ENCODE results near the gene TMEM42. TPM values are rescaled to one million over a fixed set of nuclear protein-coding genes. Genes with fewer than 3 reads are reported as not detected.
"Not testable (repeated sequence)": the region's sequence is repeated elsewhere in the genome, so short reads cannot be mapped to it uniquely, and the experiment has no call there.

TMEM42 gene
- total RNA-seq: 10.1 TPM

- ATAC-seq: peak; percentile 96
Observed at GRCh38 chr3:44861412-44862225, at the start of gene TMEM42. TMEM42 (plus strand) TSS chr3:44861912; CDS start chr3:44861925, 13 bp downstream.

GRCh38 chr3:44814751-44815150 is 47.0 kb upstream of the TMEM42 start:
- ATAC-seq: no peak

GRCh38 chr3:44816334-44816733 is 45.4 kb upstream of the TMEM42 start:
- ATAC-seq: not testable (repeated sequence)

DNA sequence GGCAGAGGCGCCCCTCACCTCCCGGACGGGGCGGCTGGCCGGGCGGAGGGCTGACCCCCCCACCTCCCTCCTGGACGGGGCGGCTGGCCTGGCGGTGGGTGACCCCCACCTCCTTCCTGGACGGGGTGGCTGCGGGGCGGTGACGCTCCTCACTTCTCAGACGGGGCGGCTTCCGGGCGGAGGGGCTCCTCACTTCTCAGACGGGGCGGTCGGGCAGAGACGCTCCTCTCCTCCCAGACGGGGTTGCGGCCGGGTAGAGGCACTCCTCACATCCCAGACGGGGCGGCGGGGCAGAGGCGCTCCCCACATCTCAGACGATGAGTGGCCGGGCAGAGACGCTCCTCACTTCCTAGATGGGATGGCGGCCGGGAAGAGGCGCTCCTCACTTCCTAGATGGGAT is 40.5 kb upstream of the TMEM42 start:
- ATAC-seq: not testable (repeated sequence)

- ATAC-seq: no peak
Observed at GRCh38 chr3:44825264-44825925, 36.3 kb upstream of the TMEM42 start.

GRCh38 chr3:44827196-44827595 is 34.5 kb upstream of the TMEM42 start:
- ATAC-seq: no peak

DNA sequence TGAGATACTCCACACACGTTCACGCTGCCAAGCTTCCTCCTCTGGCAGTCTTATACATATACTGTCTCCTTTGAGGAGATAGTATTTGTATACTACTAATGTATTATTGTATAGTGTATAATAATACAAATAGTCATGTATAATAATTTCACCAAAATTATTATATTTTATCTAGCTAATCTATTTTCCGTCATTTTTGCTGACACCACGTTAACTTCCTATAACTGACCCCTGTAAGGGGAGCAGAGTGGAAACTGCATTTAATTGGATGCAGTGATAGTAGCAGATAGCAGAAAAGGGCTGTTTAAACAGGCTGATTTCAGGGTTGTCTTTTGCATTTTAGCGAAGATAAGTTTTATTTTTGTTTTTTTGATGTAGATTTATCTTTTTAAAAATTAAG is 30.5 kb upstream of the TMEM42 start:
- ATAC-seq: no peak

DNA sequence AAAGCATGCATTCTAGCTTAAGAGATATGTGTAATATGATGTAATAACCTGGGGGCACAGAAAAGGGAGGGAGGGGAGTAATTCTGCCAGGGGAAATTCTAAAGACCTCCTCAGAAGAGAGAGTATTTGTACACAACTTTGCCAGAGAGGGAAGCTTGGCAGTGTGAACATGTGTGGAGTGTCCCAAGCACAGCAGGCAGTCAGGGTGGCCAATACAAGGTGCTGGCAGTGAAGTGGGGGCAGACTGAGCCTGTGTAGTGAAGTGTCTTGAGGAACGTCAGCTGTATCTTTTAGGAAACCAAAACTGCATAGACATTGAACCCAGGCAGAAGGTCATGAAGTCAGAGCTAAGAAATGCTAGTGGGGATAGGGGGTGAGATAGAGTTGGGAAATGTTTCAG is 29.7 kb upstream of the TMEM42 start:
- no peak for ATAC-seq

GRCh38 chr3:44832965-44833364 is 28.7 kb upstream of the TMEM42 start:
- no peak for ATAC-seq

DNA sequence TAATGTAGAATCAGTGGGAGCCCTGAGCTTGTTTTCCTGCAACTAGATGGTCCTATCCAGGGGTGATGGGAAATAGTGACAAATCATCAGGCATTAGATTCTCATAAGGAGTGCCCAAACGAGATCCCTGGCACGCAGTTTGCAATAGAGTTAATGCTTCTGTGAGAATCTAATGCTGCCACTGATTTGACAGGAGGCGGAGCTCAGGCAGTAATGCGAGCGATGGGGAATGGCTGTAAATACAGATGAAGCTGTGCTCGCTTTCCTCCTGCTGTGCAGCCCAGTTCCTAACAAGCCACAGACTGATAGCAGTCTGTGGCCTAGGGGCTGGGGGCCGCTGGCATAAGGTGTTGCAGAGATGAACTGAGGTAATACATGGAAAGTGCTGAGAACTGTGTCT is 28.3 kb upstream of the TMEM42 start:
- no peak for ATAC-seq

DNA sequence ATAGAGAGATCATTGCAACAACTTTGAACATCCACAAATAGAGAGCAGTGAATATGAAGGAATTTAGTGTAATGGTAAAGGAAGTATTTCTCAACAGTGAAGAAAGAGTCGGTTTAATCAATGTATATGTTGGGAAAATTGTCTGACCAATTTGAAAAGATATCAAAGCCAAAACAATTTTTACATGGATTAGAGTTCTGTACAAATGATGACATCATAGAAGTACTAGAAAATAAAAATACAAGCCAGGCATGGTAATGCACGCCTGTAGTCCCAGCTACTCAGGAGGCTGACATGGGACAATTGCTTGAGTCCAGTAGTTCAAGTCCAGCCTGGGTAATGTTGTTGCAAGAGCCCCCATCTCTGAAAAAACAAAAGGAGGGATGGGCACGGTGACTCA is 26.0 kb upstream of the TMEM42 start:
- ATAC-seq: no peak

DNA sequence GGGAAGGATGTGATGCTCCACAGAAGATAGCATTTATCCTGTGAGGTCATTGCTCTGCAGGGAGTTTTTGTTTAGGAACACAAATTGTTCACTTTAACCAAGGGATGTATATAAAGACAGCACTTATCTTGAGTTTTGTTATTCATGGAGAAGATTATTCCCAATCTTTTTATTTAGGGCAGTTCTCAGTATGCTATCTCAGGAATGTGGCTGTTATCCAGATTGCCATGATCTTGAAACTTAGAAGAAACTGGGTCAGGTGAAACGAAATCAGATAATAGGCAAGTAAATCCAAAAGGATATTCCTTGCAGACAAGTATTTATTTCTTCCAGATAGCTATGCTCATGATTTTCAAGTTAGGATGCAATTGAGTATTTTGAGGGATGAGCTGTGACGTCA is 19.3 kb upstream of the TMEM42 start:
- ATAC-seq: no peak

- ATAC-seq: peak; percentile 86
Observed at GRCh38 chr3:44845528-44846520, 15.9 kb upstream of the TMEM42 start.

GRCh38 chr3:44848634-44849033 is 13.1 kb upstream of the TMEM42 start:
- ATAC-seq: no peak

- ATAC-seq: not testable (repeated sequence)
Observed at GRCh38 chr3:44856663-44857062, 5.0 kb upstream of the TMEM42 start.

GRCh38 chr3:44860117-44860516 is 1.6 kb upstream of the TMEM42 start:
- no peak for ATAC-seq

DNA sequence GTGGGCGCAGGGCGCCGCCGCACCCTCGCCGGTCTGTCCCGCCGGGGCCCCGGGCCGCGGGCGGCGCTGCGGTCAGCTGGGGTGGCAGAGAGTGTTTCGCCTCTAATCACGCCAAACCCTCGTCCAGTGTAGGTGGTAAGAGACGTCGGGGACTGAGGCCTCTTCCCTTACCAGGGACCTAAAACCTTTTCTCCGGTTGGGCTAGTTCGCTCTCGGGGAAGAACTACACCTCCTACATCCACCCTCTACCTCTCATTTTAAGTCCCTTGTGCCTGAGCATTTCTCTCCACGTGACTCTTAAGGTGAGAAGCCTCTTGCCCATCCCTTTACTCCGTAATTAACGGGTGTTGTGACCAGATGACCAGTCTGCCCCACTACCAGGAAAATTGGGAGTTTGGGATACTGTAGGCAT is 520 bp downstream of the TMEM42 start:
- no peak for ATAC-seq

- ATAC-seq: no peak
Observed at GRCh38 chr3:44865272-44866035, 3.7 kb downstream of the TMEM42 start.

DNA sequence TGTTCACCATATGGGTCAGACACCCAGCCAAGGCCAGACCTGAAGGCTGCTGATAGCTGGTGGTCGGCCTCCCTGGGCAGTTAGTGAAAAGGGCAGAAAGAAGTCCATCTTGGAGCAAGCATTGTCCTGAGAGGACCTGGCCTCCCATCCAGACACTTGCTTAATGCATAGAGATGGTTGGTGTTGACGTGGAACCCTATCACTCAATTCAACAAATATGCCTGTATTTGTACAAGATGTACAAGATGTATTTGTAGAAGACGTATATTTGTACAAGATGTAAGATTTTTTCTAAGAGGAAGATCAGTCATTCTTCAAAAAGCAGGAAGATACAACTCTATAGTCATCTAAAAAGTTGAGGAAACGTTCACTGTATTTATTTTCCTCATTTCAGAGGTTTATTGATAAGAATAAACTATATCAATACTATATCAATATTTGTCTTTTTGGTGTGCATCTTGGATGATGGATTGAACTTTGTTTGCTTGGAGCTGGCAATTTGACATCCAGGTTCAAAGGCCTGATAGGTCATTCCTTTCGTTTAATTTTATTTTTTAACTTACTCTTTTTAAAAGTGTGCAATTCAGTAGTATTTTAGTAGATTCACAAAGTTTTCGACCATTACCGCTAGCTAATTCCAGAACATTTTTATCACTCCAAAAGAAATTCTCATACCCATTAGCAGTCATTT is 5.9 kb downstream of the TMEM42 start:
- no peak for ATAC-seq

DNA sequence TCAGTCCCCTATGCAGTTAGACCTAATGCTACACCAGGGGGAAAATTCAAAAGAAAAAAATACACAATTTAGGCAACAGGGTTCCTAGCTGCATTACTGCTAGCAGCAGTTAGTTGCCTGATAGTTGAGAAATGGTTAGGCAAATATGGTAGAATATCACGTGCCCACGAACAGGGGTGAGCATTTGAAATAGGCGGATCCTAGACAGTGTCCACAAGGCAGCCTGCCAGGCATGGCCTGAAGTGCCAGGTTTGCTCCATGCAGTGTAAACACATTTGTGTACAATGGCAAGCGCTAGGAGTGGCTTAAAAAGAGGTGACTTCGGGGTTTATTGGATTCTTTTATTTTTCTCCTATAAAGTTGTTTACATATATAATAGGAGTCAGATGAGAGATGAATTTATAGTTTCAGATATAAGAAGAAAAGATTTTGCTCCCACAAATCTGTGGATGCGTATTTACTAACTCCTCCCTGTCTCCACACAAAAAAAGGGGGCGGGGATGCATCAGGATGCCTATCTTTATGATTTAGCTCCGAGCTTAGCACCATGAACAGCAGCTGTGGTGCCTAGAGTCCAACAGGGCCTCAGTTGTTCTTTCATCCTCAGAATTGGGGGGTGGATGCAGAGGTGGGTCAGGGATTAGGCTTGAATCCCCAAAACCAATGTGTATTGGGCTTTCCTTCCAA is 8.8 kb downstream of the TMEM42 start:
- no peak for ATAC-seq

GRCh38 chr3:44874308-44874707 is 12.6 kb downstream of the TMEM42 start, which contains the start of gene TGM4:
TGM4 (plus strand) TSS chr3:44874608; CDS start chr3:44874679, 71 bp downstream.
- ATAC-seq: no peak
